ENCODE data around the gene WDR33.

The WDR33 gene

GRCh38 chr2:127690696-127691095, 120.3 kb downstream of the WDR33 start:
- DNase-seq, result no peak

GRCh38 chr2:127688405-127688804, 122.6 kb downstream of the WDR33 start:
- DNase-seq, result no peak

GRCh38 chr2:127685410-127686080, 125.4 kb downstream of the WDR33 start:
- no peak for DNase-seq

GRCh38 chr2:127683757-127684156, 127.2 kb downstream of the WDR33 start:
- no peak for DNase-seq

GRCh38 chr2:127683056-127683455, 127.9 kb downstream of the WDR33 start:
- no peak for DNase-seq

- DNase-seq, result no peak
Measured at GRCh38 chr2:127681976-127682857, 128.8 kb downstream of the WDR33 start.

GRCh38 chr2:127681288-127681804, 129.6 kb downstream of the WDR33 start:
- no peak for DNase-seq

- no peak for DNase-seq
Measured at GRCh38 chr2:127680706-127681287, 130.2 kb downstream of the WDR33 start.

GRCh38 chr2:127679680-127680361, 131.2 kb downstream of the WDR33 start:
- no peak for DNase-seq

GRCh38 chr2:127678991-127679390, 132.0 kb downstream of the WDR33 start:
- DNase-seq, result no peak

GRCh38 chr2:127678531-127678930, 132.4 kb downstream of the WDR33 start:
- DNase-seq, result no peak

- DNase-seq, result no peak
Measured at GRCh38 chr2:127676906-127677305, 134.1 kb downstream of the WDR33 start.

GRCh38 chr2:127675331-127676261, 135.4 kb downstream of the WDR33 start, which contains the start of gene LIMS2:
Gene LIMS2 (minus strand): TSS chr2:127675530. CDS start chr2:127675024, 506 bp downstream.
- no peak for DNase-seq

- DNase-seq, result peak; percentile 31
Measured at GRCh38 chr2:127674241-127675209, 136.4 kb downstream of the WDR33 start.

GRCh38 chr2:127673291-127674069, 137.5 kb downstream of the WDR33 start:
- no peak for DNase-seq

GRCh38 chr2:127672341-127673224, 138.4 kb downstream of the WDR33 start:
- no peak for DNase-seq

- no peak for DNase-seq
Measured at GRCh38 chr2:127671557-127672302, 139.2 kb downstream of the WDR33 start.

GRCh38 chr2:127670957-127671290, 140.0 kb downstream of the WDR33 start:
- no peak for DNase-seq
